Esophagus squamous epithelium (tissue), 4 donors: ENCODE results near the gene ADARB2.

ENCODE experiments used
- POLR2A ChIP-seq, 4 donors: fragments of 450-650 bp; IDR thresholded peaks; one replicate each; pipeline ENCODE4 v1.6.1; 2017; ENCODE audit warnings: antibody characterized with exemption in 4 of 4, mild to moderate bottlenecking in 4 of 4, moderate library complexity in 3 of 4
- TF ChIP-seq, protein P1 (sequence below), 6 experiments: fragments of 450-650 bp in 4 of 6; fragments of 200-600 bp in 2 of 6; sonication (generic) in 2 of 6; IDR thresholded peaks; one replicate each; pipeline ENCODE4 v1.5.1; 2016 to 2019; ENCODE audit warnings: antibody characterized with exemption in 6 of 6, mild to moderate bottlenecking in 4 of 6, moderate library complexity in 4 of 6

DNA sequence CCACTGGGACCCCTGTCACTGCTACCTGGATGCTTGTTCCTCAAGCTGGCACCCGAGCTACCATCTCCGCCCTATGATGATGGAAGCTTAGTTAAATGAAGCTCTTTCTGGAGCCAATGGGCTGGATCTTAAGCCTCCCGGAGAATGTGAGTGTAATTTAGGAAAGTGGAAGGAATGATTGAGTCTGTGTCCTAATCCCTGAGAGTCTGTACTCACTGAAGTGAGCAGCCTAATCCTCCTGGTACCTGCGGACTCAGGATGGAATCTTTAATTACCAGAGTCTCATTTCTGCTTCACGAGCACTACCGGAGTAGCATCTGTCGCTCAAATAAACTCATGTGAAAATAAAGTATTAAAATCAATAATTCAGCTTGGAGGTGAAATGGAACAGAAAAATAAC is 425.6 kb downstream of the ADARB2 start:
- TF ChIP-seq, protein P1, sequence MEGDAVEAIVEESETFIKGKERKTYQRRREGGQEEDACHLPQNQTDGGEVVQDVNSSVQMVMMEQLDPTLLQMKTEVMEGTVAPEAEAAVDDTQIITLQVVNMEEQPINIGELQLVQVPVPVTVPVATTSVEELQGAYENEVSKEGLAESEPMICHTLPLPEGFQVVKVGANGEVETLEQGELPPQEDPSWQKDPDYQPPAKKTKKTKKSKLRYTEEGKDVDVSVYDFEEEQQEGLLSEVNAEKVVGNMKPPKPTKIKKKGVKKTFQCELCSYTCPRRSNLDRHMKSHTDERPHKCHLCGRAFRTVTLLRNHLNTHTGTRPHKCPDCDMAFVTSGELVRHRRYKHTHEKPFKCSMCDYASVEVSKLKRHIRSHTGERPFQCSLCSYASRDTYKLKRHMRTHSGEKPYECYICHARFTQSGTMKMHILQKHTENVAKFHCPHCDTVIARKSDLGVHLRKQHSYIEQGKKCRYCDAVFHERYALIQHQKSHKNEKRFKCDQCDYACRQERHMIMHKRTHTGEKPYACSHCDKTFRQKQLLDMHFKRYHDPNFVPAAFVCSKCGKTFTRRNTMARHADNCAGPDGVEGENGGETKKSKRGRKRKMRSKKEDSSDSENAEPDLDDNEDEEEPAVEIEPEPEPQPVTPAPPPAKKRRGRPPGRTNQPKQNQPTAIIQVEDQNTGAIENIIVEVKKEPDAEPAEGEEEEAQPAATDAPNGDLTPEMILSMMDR (IDR thresholded peaks at IDR 0.05), result no peak
- TF ChIP-seq POLR2A (IDR thresholded peaks at IDR 0.05), result no peak
